IMR-90 (cell line): ENCODE measurements around the gene GRAMD1B. TPM values are rescaled to one million over a fixed set of nuclear protein-coding genes. Genes with fewer than 3 reads are reported as not detected.

Source experiments
- ATAC-seq: fragments of 200-7000 bp; cut with Tn5 transposase; 2 replicates; pipeline ENCODE4 v1.9.1; 2020; ENCODE audit warnings: low read depth, mild to moderate bottlenecking, moderate library complexity
- BruUV-seq: library from RNA; stranded (reverse); fragments of 400-500 nt; replicated peaks from 2 replicates; lab custom pipeline; 2021; lab: Mats Ljungman, UMichigan
- CTCF ChIA-PET: fragments of 300-600 bp; formaldehyde crosslinking; extraction: SDS; loops from one replicate; lab custom pipeline; 2021; ENCODE audit warnings: antibody characterized with exemption; lab: Yijun Ruan, JAX
- POLR2A ChIA-PET: fragments of 300-600 bp; sonication (Branson Sonifier 250); formaldehyde crosslinking; loops from one replicate; lab custom pipeline; 2022; ENCODE audit warnings: antibody characterized with exemption; ENCODE audit not compliant: unreplicated experiment; lab: Charles Lee
- DNase-seq: peaks from one replicate; pipeline ENCODE4 v3.0.0; 2013
- H2AFZ ChIP-seq: replicated peaks from 2 replicates; pipeline ENCODE3; 2013; ENCODE audit warnings: low read length, mild to moderate bottlenecking; ENCODE audit not compliant: poor library complexity
- H2AK5ac ChIP-seq: 2 replicates; pipeline ENCODE4 v1.6.1; 2013; ENCODE audit warnings: low read depth, low read length, inconsistent platforms
- H2AK9ac ChIP-seq: replicated peaks from 2 replicates; pipeline ENCODE3; 2013; ENCODE audit warnings: mild to moderate bottlenecking, low read depth, low read length, moderate library complexity; ENCODE audit not compliant: poor library complexity
- H2BK120ac ChIP-seq: 2 replicates; pipeline ENCODE4 v1.6.1; 2013; ENCODE audit warnings: low read depth, low read length, inconsistent platforms
- H2BK15ac ChIP-seq: 3 replicates; pipeline ENCODE4 v1.6.1; 2013; ENCODE audit warnings: low read depth, low read length, inconsistent platforms
- H2BK20ac ChIP-seq: 2 replicates; pipeline ENCODE4 v1.6.1; 2013; ENCODE audit warnings: low read depth, mild to moderate bottlenecking, inconsistent platforms, low read length, moderate library complexity
- H2BK5ac ChIP-seq: 2 replicates; pipeline ENCODE4 v1.6.1; 2013; ENCODE audit warnings: mild to moderate bottlenecking, low read depth, low read length, inconsistent platforms; ENCODE audit not compliant: poor library complexity, severe bottlenecking
- H3K14ac ChIP-seq: replicated peaks from 2 replicates; pipeline ENCODE4 v1.6.1; 2013; ENCODE audit warnings: low read depth, low read length, inconsistent platforms
- H3K18ac ChIP-seq: 2 replicates; pipeline ENCODE4 v1.6.1; 2013; ENCODE audit warnings: low read depth, low read length, control low read depth
- H3K23ac ChIP-seq: 2 replicates; pipeline ENCODE4 v1.6.1; 2013; ENCODE audit warnings: low read depth, low read length, inconsistent platforms
- H3K27ac ChIP-seq: 2 replicates; pipeline ENCODE4 v1.5.1; 2013; ENCODE audit warnings: mild to moderate bottlenecking, control low read depth, low read length; ENCODE audit not compliant: insufficient read depth
- H3K27me3 ChIP-seq: 2 replicates; pipeline ENCODE4 v1.6.1; 2013; ENCODE audit warnings: low read length; ENCODE audit not compliant: control insufficient read depth, insufficient read depth
- H3K36me3 ChIP-seq: 2 replicates; pipeline ENCODE4 v1.6.1; 2013; ENCODE audit warnings: low read length, mixed read lengths; ENCODE audit not compliant: control insufficient read depth, insufficient read depth
- H3K4ac ChIP-seq: 2 replicates; pipeline ENCODE4 v1.6.1; 2013; ENCODE audit warnings: low read depth, low read length, inconsistent platforms
- H3K4me1 ChIP-seq: 2 replicates; pipeline ENCODE4 v1.6.1; 2013; ENCODE audit warnings: low read length, mixed read lengths; ENCODE audit not compliant: control insufficient read depth, insufficient read depth
- H3K4me2 ChIP-seq: 2 replicates; pipeline ENCODE4 v1.6.1; 2013; ENCODE audit warnings: low read depth, mild to moderate bottlenecking, control low read depth, low read length, moderate library complexity
- H3K4me3 ChIP-seq: 2 replicates; pipeline ENCODE4 v1.5.1; 2013; ENCODE audit warnings: low read depth, mild to moderate bottlenecking, control low read depth, low read length, moderate library complexity; ENCODE audit not compliant: insufficient read depth
- H3K56ac ChIP-seq: 2 replicates; pipeline ENCODE4 v1.6.1; 2013; ENCODE audit warnings: low read length, inconsistent platforms; ENCODE audit not compliant: insufficient read depth; ENCODE audit errors: extremely low read depth
- H3K79me1 ChIP-seq, 2 experiments: 2 replicates each; pipeline ENCODE4 v1.6.1; 2013; ENCODE audit warnings: low read length in 2 of 2, inconsistent platforms in 1 of 2, low read depth in 1 of 2
- H3K9ac ChIP-seq: 2 replicates; pipeline ENCODE4 v1.6.1; 2013; ENCODE audit warnings: low read depth, low read length, control low read depth
- H3K9me1 ChIP-seq: 2 replicates; pipeline ENCODE4 v1.6.1; 2013; ENCODE audit warnings: low read length, inconsistent platforms; ENCODE audit not compliant: insufficient read depth
- H3K9me3 ChIP-seq: 2 replicates; pipeline ENCODE4 v1.6.1; 2013; ENCODE audit warnings: low read length; ENCODE audit not compliant: control insufficient read depth, insufficient read depth
- H4K20me1 ChIP-seq: 2 replicates; pipeline ENCODE4 v1.6.1; 2013; ENCODE audit warnings: low read length, inconsistent platforms; ENCODE audit not compliant: insufficient read depth
- H4K5ac ChIP-seq: 2 replicates; pipeline ENCODE4 v1.6.1; 2013; ENCODE audit warnings: mild to moderate bottlenecking, low read depth, low read length, control low read depth
- H4K8ac ChIP-seq, 2 experiments: 2 replicates each; pipeline ENCODE4 v1.6.1; 2013; ENCODE audit warnings: low read depth in 2 of 2, low read length in 2 of 2, control low read depth in 1 of 2, inconsistent platforms in 1 of 2
- H4K91ac ChIP-seq: 2 replicates; pipeline ENCODE4 v1.6.1; 2013; ENCODE audit warnings: low read depth, low read length, inconsistent platforms; ENCODE audit not compliant: insufficient read depth
- RFX5 ChIP-seq: IDR thresholded peaks from 2 replicates; pipeline ENCODE4 v1.8.0; 2012; ENCODE audit warnings: low read depth, mild to moderate bottlenecking, low read length, moderate library complexity
- WGBS, 2 experiments: methylation state at CpG; one replicate each; pipeline versions ENCODE4 v1.1.5 to v1.1.7; 2013; ENCODE audit warnings: missing lambda C conversion rate in 2 of 2; ENCODE audit not compliant: insufficient read length in 1 of 2; ENCODE audit errors: extremely low coverage in 2 of 2; 5-methylcytosine and 5-hydroxymethylcytosine counted together
- dilution Hi-C: fragments of 300-500 bp; cut with HindIII; formaldehyde crosslinking; loops from one replicate; pipeline ENCODE4 v1.14.3; 2018; ENCODE audit warnings: low sequenced_read_pairs; ENCODE audit not compliant: unreplicated experiment
- in situ Hi-C: fragments of 300-500 bp; cut with MboI; formaldehyde crosslinking; loops from 3 replicates; pipeline ENCODE4 v1.14.3; 2019; ENCODE audit warnings: low sequenced_read_pairs, inconsistent platforms, mixed read lengths
- intact Hi-C: fragments of 100-400 bp; cut with micrococcal nuclease; formaldehyde crosslinking; loops from 2 replicates; pipeline ENCODE4 v1.10.0; 2022
- polyA plus RNA-seq, 3 experiments: library from polyadenylated mRNA; depleted of rRNA; stranded (reverse); fragments of >200 nt; gene quantifications; 2 replicates each; pipeline ENCODE4 v1.2.3, GENCODE V29; 2012; ENCODE audit warnings: low replicate concordance in 1 of 3
- total RNA-seq: library from RNA; depleted of rRNA; stranded (reverse); fragments of >200 nt; gene quantifications from 2 replicates; pipeline ENCODE4 v1.2.3, GENCODE V29; 2012
- TF ChIP-seq, protein P1 (sequence below): fragments of 150-350 bp; IDR thresholded peaks from 2 replicates; pipeline ENCODE4 v1.6.1; 2017; ENCODE audit warnings: mild to moderate bottlenecking, antibody characterized with exemption, low read length, low read depth
- TF ChIP-seq, protein P2 (sequence below): conservative IDR thresholded peaks from 2 replicates; pipeline ENCODE4 v1.5.1; 2012; ENCODE audit warnings: mild to moderate bottlenecking, low read depth, low read length, improper control_type of control experiment

The GRAMD1B gene
- total and polyA plus RNA-seq, 2 of the 4 experiments (the other 2 are of a cell fraction) = 7.1 to 7.2 TPM

DNA sequence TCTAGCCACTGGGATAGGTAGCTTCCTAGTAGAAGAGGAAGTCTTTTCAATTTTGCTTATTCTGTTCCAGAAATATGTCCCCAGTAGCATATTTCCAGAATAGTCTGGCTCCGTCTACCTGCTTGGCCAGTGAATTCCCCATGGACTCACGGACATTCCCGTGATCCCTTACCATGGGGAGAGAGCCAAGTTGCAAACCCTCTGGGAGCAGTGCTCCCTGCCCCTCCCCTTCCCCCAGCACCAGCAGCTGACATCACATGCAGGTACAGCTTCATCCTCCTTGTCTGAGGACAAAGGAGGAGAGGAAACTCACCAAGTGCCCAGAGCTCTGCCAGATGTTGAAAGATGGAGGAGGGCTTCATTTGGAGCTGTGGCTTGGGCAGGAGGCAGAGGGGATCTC is 61.2 kb downstream of the GRAMD1B start:
- Histone ChIP-seq H2BK15ac (no peak overlapping the region), H3K9me1 (peaks cover 3% of the 10 kb centered on the region; the same call in 1 of the 2 replicates), H3K27me3 (no peaks in the 10 kb centered on the region), H3K18ac (no peak overlapping the region), H2BK5ac (no peak overlapping the region), H4K8ac (no peak overlapping the region), H4K5ac (no peak overlapping the region), H4K20me1 (0 out of 2 replicates have a peak, but pooled peaks cover 3% of the 10 kb centered on the region), H3K23ac (no peak overlapping the region), H2AK9ac (no peak overlapping the region), H3K56ac (no peak overlapping the region), H2AFZ (no peak overlapping the region), H3K4me1 (peaks cover 7% of the 10 kb centered on the region), H3K14ac (no peak overlapping the region), H3K9ac (no peak overlapping the region), H3K27ac (no peak overlapping the region), H3K4me3 (no peak overlapping the region), H4K91ac (no peak overlapping the region), H3K4ac (no peak overlapping the region), H3K79me1 (peaks cover 6 to 15% of the 10 kb centered on the region in 2 experiments), H3K36me3 (no peaks in the 10 kb centered on the region), H2AK5ac (no peak overlapping the region), H2BK20ac (no peak overlapping the region), H3K4me2 (no peak overlapping the region), H3K9me3 (no peaks in the 10 kb centered on the region), H2BK120ac (no peak overlapping the region)
- TF ChIP-seq, protein P1, sequence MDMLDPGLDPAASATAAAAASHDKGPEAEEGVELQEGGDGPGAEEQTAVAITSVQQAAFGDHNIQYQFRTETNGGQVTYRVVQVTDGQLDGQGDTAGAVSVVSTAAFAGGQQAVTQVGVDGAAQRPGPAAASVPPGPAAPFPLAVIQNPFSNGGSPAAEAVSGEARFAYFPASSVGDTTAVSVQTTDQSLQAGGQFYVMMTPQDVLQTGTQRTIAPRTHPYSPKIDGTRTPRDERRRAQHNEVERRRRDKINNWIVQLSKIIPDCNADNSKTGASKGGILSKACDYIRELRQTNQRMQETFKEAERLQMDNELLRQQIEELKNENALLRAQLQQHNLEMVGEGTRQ = no peak
- TF ChIP-seq RFX5 = no peak
- TF ChIP-seq, protein P2, sequence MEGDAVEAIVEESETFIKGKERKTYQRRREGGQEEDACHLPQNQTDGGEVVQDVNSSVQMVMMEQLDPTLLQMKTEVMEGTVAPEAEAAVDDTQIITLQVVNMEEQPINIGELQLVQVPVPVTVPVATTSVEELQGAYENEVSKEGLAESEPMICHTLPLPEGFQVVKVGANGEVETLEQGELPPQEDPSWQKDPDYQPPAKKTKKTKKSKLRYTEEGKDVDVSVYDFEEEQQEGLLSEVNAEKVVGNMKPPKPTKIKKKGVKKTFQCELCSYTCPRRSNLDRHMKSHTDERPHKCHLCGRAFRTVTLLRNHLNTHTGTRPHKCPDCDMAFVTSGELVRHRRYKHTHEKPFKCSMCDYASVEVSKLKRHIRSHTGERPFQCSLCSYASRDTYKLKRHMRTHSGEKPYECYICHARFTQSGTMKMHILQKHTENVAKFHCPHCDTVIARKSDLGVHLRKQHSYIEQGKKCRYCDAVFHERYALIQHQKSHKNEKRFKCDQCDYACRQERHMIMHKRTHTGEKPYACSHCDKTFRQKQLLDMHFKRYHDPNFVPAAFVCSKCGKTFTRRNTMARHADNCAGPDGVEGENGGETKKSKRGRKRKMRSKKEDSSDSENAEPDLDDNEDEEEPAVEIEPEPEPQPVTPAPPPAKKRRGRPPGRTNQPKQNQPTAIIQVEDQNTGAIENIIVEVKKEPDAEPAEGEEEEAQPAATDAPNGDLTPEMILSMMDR = no peak
- no TSS peak for BruUV-seq
- WGBS, 2 experiments = 100% methylated on average over 1 of the region's 3 CpGs; no CpG with 5 or more reads in 1 of the 2 experiments
- DNase-seq (no peak), ATAC-seq (no peak)
- ChIA-PET POLR2A (no interaction called here), CTCF (no interaction called here)
- intact Hi-C loops (no loop called here), dilution Hi-C loops (no loop called here), in situ Hi-C loops (no loop called here)
